ENCODE measurements around the gene ABHD17C.

- TF ChIP-seq CTCF (IDR thresholded peaks at IDR 0.05): no peak
- TF ChIP-seq POLR2A (IDR thresholded peaks at IDR 0.05): no peak
Measured at GRCh38 chr15:80787316-80787715, 92.2 kb downstream of the ABHD17C start.

Measured in adrenal gland (tissue), 5 donors.